ENCODE measurements around the gene KRT12. TPM values are rescaled to one million over a fixed set of nuclear protein-coding genes. Genes with fewer than 3 reads are reported as not detected.

The KRT12 gene
- total and polyA plus RNA-seq, 9 of the 15 experiments (the other 6 are each of a cell fraction or from before 2014, with no cell fraction given) = 0.18 to 7.0 (median 2.2) TPM

- Histone ChIP-seq H3K4me2 (ENCODE audit: insufficient read depth, low read length) (no peak overlapping the region; the same call in 1 of the 2 replicates), H3K27me3 (ENCODE audit: control insufficient read depth in 2 of 2, insufficient read depth in 2 of 2, low read length in 2 of 2) (no peaks in the 10 kb centered on the region), H3K4me3 (no peak overlapping the region), H3K27ac (ENCODE audit: extremely low read depth, low read depth, low read length) (no peak overlapping the region; the same call in 2 of the 3 replicates), H3K36me3 (ENCODE audit: control insufficient read depth, insufficient read depth, low read length) (no peaks in the 10 kb centered on the region), H3K9me3 (replicated peaks; ENCODE audit: control insufficient read depth, insufficient read depth, low read depth, low read length) (no peaks in the 10 kb centered on the region), H4K20me1 (replicated peaks; ENCODE audit: control insufficient read depth, insufficient read depth, low read length) (no peaks in the 10 kb centered on the region), H3K9me1 (ENCODE audit: control insufficient read depth, insufficient read depth, low read length) (peaks cover 2% of the 10 kb centered on the region), H2AFZ (ENCODE audit: low read depth, low read length) (peak overlapping the region; percentile 75), H3K4me1 (replicated peaks in 1 of 2; ENCODE audit: control insufficient read depth in 2 of 2, insufficient read depth in 2 of 2, low read length in 2 of 2) (peaks cover 12 to 49% of the 10 kb centered on the region in 2 experiments), H3K9ac (ENCODE audit: insufficient read depth in 1 of 2, low read depth in 2 of 2, low read length in 2 of 2) (no peak overlapping the region), H3K79me2 (ENCODE audit: control insufficient read depth, insufficient read depth, low read length) (no peaks in the 10 kb centered on the region)
- peak; percentile 27 to 66 (median 51) for DNase-seq (ENCODE audit: extremely low read depth in 1 of 4, low spot score in 3 of 4)
- intact Hi-C loops (cut with micrococcal nuclease) = no loop called here
- peak; percentile 90 for ATAC-seq
- 0 out of 6 replicates have a peak, but pooled peaks of 1 of the 3 experiments have one; percentile 6 for TF ChIP-seq CTCF (IDR thresholded peaks at IDR 0.05 in 2 of 3, conservative IDR thresholded peaks at IDR 0.05 in 1 of 3; ENCODE audit: insufficient read depth in 2 of 3, low read depth in 1 of 3, low read length in 3 of 3)
- no peak for TF ChIP-seq FOXA3 (CRISPR knock-in tag; conservative IDR thresholded peaks at IDR 0.05 in 1 of 2, IDR thresholded peaks at IDR 0.05 in 1 of 2)
- TF ChIP-seq MAZ (CRISPR knock-in tag; conservative IDR thresholded peaks at IDR 0.05 in 1 of 2, IDR thresholded peaks at IDR 0.05 in 1 of 2) = 0 out of 4 replicates have a peak, but pooled peaks of 1 of the 2 experiments have one; percentile 5
- no peak for TF ChIP-seq PREB (CRISPR knock-in tag; IDR thresholded peaks at IDR 0.05)
- TF ChIP-seq ZKSCAN1 (IDR thresholded peaks at IDR 0.05; ENCODE audit: low read depth, low read length) = peak; percentile 70; the same call in 1 of the 2 replicates
- TF ChIP-seq PCBP1 (IDR thresholded peaks at IDR 0.05; ENCODE audit: low read depth, low read length, poor library complexity, severe bottlenecking) = no peak
- no peak for TF ChIP-seq FOXP1 (CRISPR knock-in tag; IDR thresholded peaks at IDR 0.05)
- TF ChIP-seq PURB (CRISPR knock-in tag; IDR thresholded peaks at IDR 0.05; ENCODE audit: low read depth) = no peak
- 7% methylated on average over 3 of the region's 3 CpGs for WGBS (ENCODE audit: insufficient coverage, low coverage, missing lambda C conversion rate)
- ChIA-PET POLR2A (interaction anchor here (0.6 to 3.0 kb wide), 3 partner anchors 12 to 49 kb away, joined by 3 to 12 read pairs (median 4); no protein-coding TSS in a partner anchor), CTCF (ENCODE audit: low intra/inter-chr PET ratio) (no interaction called here)
- FAIRE-seq = peak; percentile 73
- BruUV-seq (replicated peaks) = no TSS peak
- in situ Hi-C loops (cut with MboI) = no loop called here
Observed at GRCh38 chr17:40841246-40841645, 25.8 kb downstream of the KRT12 start.
